MM.1S (cell line): Measurements from ENCODE around the gene NEIL1.

ENCODE experiments used
- DNase-seq: peaks from one replicate; pipeline ENCODE4 v3.0.0-alpha.2; 2015
- H2AFZ ChIP-seq: fragments of 300-600 bp; sonication (generic); 2 replicates; pipeline ENCODE4 v1.6.0; 2016; ENCODE audit warnings: antibody characterized with exemption, low read length
- H3F3A ChIP-seq: fragments of 300-600 bp; sonication (generic); 2 replicates; pipeline ENCODE4 v1.6.1; 2016; ENCODE audit warnings: mild to moderate bottlenecking, antibody characterized with exemption, low read length, moderate library complexity, mixed read lengths; ENCODE audit not compliant: insufficient read depth
- H3K27ac ChIP-seq: fragments of 300-600 bp; sonication (generic); 2 replicates; pipeline ENCODE4 v1.5.1; 2016; ENCODE audit warnings: mild to moderate bottlenecking, low read length
- H3K27me3 ChIP-seq: fragments of 300-600 bp; sonication (generic); replicated peaks from 2 replicates; pipeline ENCODE4 v1.6.0; 2016; ENCODE audit warnings: low read length; ENCODE audit not compliant: insufficient read depth
- H3K36me3 ChIP-seq: fragments of 300-600 bp; sonication (generic); replicated peaks from 2 replicates; pipeline ENCODE4 v1.6.1; 2016; ENCODE audit warnings: mild to moderate bottlenecking, low read length, mixed read lengths; ENCODE audit not compliant: insufficient read depth
- H3K4me1 ChIP-seq: fragments of 300-600 bp; sonication (generic); 2 replicates; pipeline ENCODE4 v1.6.1; 2016; ENCODE audit warnings: low read length, mixed read lengths
- H3K4me2 ChIP-seq: fragments of 300-600 bp; sonication (generic); 2 replicates; pipeline ENCODE4 v1.6.0; 2016; ENCODE audit warnings: low read depth, low read length
- H3K4me3 ChIP-seq: fragments of 300-600 bp; sonication (generic); 2 replicates; pipeline ENCODE4 v1.5.1; 2016; ENCODE audit warnings: low read length, mixed read lengths
- H3K79me2 ChIP-seq: fragments of 300-600 bp; sonication (generic); 2 replicates; pipeline ENCODE4 v1.6.1; 2016; ENCODE audit warnings: mixed run types, low read length, mixed read lengths
- H3K9ac ChIP-seq: fragments of 300-600 bp; sonication (generic); 2 replicates; pipeline ENCODE4 v1.6.1; 2016; ENCODE audit warnings: low read length, mixed read lengths
- H3K9me2 ChIP-seq: fragments of 300-600 bp; sonication (generic); replicated peaks from 2 replicates; pipeline ENCODE4 v1.6.1; 2016; ENCODE audit warnings: mild to moderate bottlenecking, low read length, mixed read lengths; ENCODE audit not compliant: insufficient read depth
- H3K9me3 ChIP-seq: fragments of 300-600 bp; sonication (generic); replicated peaks from 2 replicates; pipeline ENCODE4 v1.6.1; 2016; ENCODE audit warnings: mild to moderate bottlenecking, low read length, mixed read lengths; ENCODE audit not compliant: insufficient read depth
- H4K20me1 ChIP-seq: fragments of 300-600 bp; sonication (generic); 2 replicates; pipeline ENCODE4 v1.6.1; 2016; ENCODE audit warnings: mild to moderate bottlenecking, low read length, moderate library complexity, mixed read lengths; ENCODE audit not compliant: insufficient read depth
- EZH2 ChIP-seq: fragments of 300-600 bp; sonication (generic); optimal IDR thresholded peaks from 2 replicates; pipeline ENCODE3; 2017; ENCODE audit warnings: low read depth, mild to moderate bottlenecking, antibody characterized with exemption, low read length, mixed read lengths
- EZH2phosphoT487 ChIP-seq: fragments of 300-600 bp; sonication (generic); IDR thresholded peaks from 2 replicates; pipeline ENCODE4 v1.6.1; 2018; ENCODE audit warnings: antibody characterized with exemption, low read length
- TF ChIP-seq, protein P1 (sequence below): fragments of 300-600 bp; sonication (generic); IDR thresholded peaks from 2 replicates; pipeline ENCODE4 v1.5.1; 2016; ENCODE audit warnings: antibody characterized with exemption, low read length, mixed read lengths

Gene NEIL1

DNA sequence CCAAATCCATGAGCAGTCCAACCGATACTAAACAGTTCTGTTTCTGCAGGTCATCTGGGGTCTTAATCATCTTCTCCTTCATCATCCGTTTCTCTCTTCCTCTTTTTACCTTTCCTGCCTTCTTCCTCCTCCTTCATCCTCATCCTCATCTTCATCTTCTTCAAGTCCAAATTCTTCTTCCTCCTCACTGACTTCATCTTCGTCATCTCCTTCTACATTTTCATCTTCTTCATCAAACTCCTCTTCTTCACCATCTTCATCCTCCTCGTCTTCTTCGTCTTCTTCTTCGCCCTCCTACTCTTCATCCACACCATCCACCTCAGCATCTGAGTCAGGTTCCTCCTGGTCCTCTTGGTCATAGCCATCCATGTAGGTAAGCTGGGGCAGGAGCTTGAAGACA lies 25.1 kb upstream of the NEIL1 start:
- no peak overlapping the region for H3K9ac ChIP-seq
- H4K20me1 ChIP-seq = no peaks in the 10 kb centered on the region
- no peaks in the 10 kb centered on the region for H3K9me2 ChIP-seq
- H3K4me3 ChIP-seq = no peak overlapping the region
- no peak for DNase-seq
- H3F3A ChIP-seq = no peaks in the 10 kb centered on the region
- no peaks in the 10 kb centered on the region for H3K79me2 ChIP-seq
- H3K9me3 ChIP-seq = no peaks in the 10 kb centered on the region
- TF ChIP-seq EZH2 = no peak
- TF ChIP-seq, protein P1, sequence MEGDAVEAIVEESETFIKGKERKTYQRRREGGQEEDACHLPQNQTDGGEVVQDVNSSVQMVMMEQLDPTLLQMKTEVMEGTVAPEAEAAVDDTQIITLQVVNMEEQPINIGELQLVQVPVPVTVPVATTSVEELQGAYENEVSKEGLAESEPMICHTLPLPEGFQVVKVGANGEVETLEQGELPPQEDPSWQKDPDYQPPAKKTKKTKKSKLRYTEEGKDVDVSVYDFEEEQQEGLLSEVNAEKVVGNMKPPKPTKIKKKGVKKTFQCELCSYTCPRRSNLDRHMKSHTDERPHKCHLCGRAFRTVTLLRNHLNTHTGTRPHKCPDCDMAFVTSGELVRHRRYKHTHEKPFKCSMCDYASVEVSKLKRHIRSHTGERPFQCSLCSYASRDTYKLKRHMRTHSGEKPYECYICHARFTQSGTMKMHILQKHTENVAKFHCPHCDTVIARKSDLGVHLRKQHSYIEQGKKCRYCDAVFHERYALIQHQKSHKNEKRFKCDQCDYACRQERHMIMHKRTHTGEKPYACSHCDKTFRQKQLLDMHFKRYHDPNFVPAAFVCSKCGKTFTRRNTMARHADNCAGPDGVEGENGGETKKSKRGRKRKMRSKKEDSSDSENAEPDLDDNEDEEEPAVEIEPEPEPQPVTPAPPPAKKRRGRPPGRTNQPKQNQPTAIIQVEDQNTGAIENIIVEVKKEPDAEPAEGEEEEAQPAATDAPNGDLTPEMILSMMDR = no peak
- TF ChIP-seq EZH2phosphoT487 = no peak
- H2AFZ ChIP-seq = no peak overlapping the region
- no peaks in the 10 kb centered on the region for H3K27me3 ChIP-seq
- H3K4me2 ChIP-seq = no peak overlapping the region
- H3K27ac ChIP-seq = no peak overlapping the region
- H3K4me1 ChIP-seq = no peaks in the 10 kb centered on the region
- H3K36me3 ChIP-seq = no peaks in the 10 kb centered on the region

DNA sequence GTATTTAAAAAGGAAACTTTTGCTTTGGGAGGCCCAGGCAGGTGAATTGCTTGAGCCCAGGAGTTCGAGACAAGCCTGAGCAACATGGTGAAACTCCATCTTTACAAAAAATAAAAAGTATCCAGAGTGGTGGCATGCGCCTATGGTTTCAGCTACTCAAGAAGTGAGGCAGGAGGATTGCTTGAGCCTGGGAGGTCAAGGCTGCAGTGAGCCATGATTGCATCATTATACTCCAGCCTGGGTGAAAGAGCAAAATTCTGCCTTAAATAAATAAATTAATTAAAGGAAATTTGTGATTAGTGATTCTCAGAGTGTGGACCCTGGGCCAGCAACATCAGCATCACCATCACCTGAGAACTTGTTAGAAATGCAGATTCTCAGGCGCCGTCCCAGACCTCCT lies 20.9 kb upstream of the NEIL1 start:
- Histone ChIP-seq H3K4me1 (no peaks in the 10 kb centered on the region), H3K9me3 (no peaks in the 10 kb centered on the region), H3K4me3 (no peak overlapping the region), H3K79me2 (no peaks in the 10 kb centered on the region), H4K20me1 (no peaks in the 10 kb centered on the region), H3K27ac (no peak overlapping the region), H3K4me2 (no peak overlapping the region), H3K27me3 (no peaks in the 10 kb centered on the region), H2AFZ (no peak overlapping the region), H3K9me2 (no peaks in the 10 kb centered on the region), H3K36me3 (no peaks in the 10 kb centered on the region), H3K9ac (no peak overlapping the region), H3F3A (no peaks in the 10 kb centered on the region)
- no peak for DNase-seq
- TF ChIP-seq, protein P1 = no peak
- TF ChIP-seq EZH2 (no peak), EZH2phosphoT487 (no peak)

GRCh38 chr15:75327005-75327404 lies 19.8 kb upstream of the NEIL1 start:
- Histone ChIP-seq H3K27me3 (no peaks in the 10 kb centered on the region), H3K27ac (no peak overlapping the region), H3F3A (no peaks in the 10 kb centered on the region), H3K4me3 (no peak overlapping the region), H3K9ac (no peak overlapping the region), H3K4me2 (no peak overlapping the region), H4K20me1 (no peaks in the 10 kb centered on the region), H3K9me2 (no peaks in the 10 kb centered on the region), H3K79me2 (no peaks in the 10 kb centered on the region), H3K4me1 (no peaks in the 10 kb centered on the region), H3K36me3 (no peaks in the 10 kb centered on the region), H3K9me3 (no peaks in the 10 kb centered on the region), H2AFZ (no peak overlapping the region)
- DNase-seq = no peak
- TF ChIP-seq, protein P1 = no peak
- TF ChIP-seq EZH2 = no peak
- TF ChIP-seq EZH2phosphoT487 = no peak
